Cardiac muscle cell (in vitro differentiated cells and primary cell): Measurements from ENCODE around the gene PCDH10. TPM values are rescaled to one million over a fixed set of nuclear protein-coding genes. Genes with fewer than 3 reads are reported as not detected.
A peak's percentile ranks its signal among the peaks of the same experiment; 100 is the strongest.

Experiments used
- DNase-seq, 2 donors: peaks; one replicate each; pipeline versions ENCODE4 v3.0.0 to v3.0.0-alpha.2; 2010 to 2017; ENCODE audit warnings: low read depth in 1 of 2, low spot score in 1 of 2
- H3K27ac ChIP-seq: fragments of 200-600 bp; sonication (generic); 2 replicates; pipeline ENCODE4 v1.5.1; 2016
- H3K27me3 ChIP-seq: fragments of 200-600 bp; sonication (generic); 2 replicates; pipeline ENCODE4 v1.6.0; 2016; ENCODE audit warnings: control low read depth
- H3K36me3 ChIP-seq: fragments of 200-600 bp; sonication (generic); 2 replicates; pipeline ENCODE4 v1.5.1; 2016; ENCODE audit warnings: control low read depth
- H3K4me1 ChIP-seq: fragments of 200-600 bp; sonication (generic); 2 replicates; pipeline ENCODE4 v1.8.1; 2017; ENCODE audit warnings: low read depth, mild to moderate bottlenecking, mixed run types
- H3K4me3 ChIP-seq: fragments of 200-600 bp; sonication (generic); 2 replicates; pipeline ENCODE4 v1.5.1; 2016; ENCODE audit warnings: mild to moderate bottlenecking
- H3K9me3 ChIP-seq: fragments of 200-600 bp; sonication (generic); 2 replicates; pipeline ENCODE4 v1.5.1; 2017; ENCODE audit warnings: low read depth, mild to moderate bottlenecking, control low read depth
- CTCF ChIP-seq: IDR thresholded peaks from 2 replicates; pipeline ENCODE4 v1.5.1; 2012; ENCODE audit warnings: low read depth, mild to moderate bottlenecking, low read length
- polyA plus RNA-seq: library from polyadenylated mRNA; unstranded; fragments of >200 nt; fragmentation: Nextera tagmentation; extraction: Ambion mirVana; gene quantifications from 2 replicates; pipeline ENCODE4 v1.2.1, GENCODE V29; 2016
- total RNA-seq: library from RNA; depleted of rRNA; stranded (reverse); fragments of >200 nt; gene quantifications from 2 replicates; pipeline ENCODE4 v1.2.3, GENCODE V29; 2016

Gene PCDH10
- total RNA-seq (1.1 and 3.0 TPM in 2 replicates), polyA plus RNA-seq (0.50 and 0.57 TPM in 2 replicates)

GRCh38 chr4:133148690-133149363, at the start of gene PCDH10:
PCDH10 (plus strand) TSS chr4:133149294; CDS start chr4:133150141, 847 bp downstream.
- H3K27ac ChIP-seq = no peak within 1 kb of the TSS
- peaks cover 6% of the 10 kb centered on the region for H3K4me1 ChIP-seq
- peak; percentile 96 to 97 for DNase-seq
- TF ChIP-seq CTCF = no peak
- H3K4me3 ChIP-seq = peak within 1 kb of the TSS; percentile 50
- peaks cover 50% of the 10 kb centered on the region for H3K27me3 ChIP-seq
- no peaks in the 10 kb centered on the region for H3K36me3 ChIP-seq
- no peaks in the 10 kb centered on the region for H3K9me3 ChIP-seq

GRCh38 chr4:133102043-133102442, 47.1 kb upstream of the PCDH10 start:
- H3K27ac ChIP-seq = no peak overlapping the region
- no peaks in the 10 kb centered on the region for H3K4me1 ChIP-seq
- H3K9me3 ChIP-seq = no peaks in the 10 kb centered on the region
- TF ChIP-seq CTCF = no peak
- H3K27me3 ChIP-seq = no peaks in the 10 kb centered on the region
- H3K36me3 ChIP-seq = no peaks in the 10 kb centered on the region
- DNase-seq = no peak
- H3K4me3 ChIP-seq = no peak overlapping the region

- H3K27me3 ChIP-seq = no peaks in the 10 kb centered on the region
- no peak overlapping the region for H3K27ac ChIP-seq
- no peaks in the 10 kb centered on the region for H3K36me3 ChIP-seq
- DNase-seq = peak in 1 of 2 donors; percentile 4
- H3K4me1 ChIP-seq = no peaks in the 10 kb centered on the region
- H3K4me3 ChIP-seq = no peak overlapping the region
- H3K9me3 ChIP-seq = no peaks in the 10 kb centered on the region
- TF ChIP-seq CTCF = peak; percentile 7
These were observed 46.3 kb upstream of the PCDH10 start for GRCh38 chr4:133102612-133103409.

GRCh38 chr4:133112641-133113040, 36.5 kb upstream of the PCDH10 start:
- H3K27ac ChIP-seq = no peak overlapping the region
- TF ChIP-seq CTCF = no peak
- no peak for DNase-seq
- H3K9me3 ChIP-seq = no peaks in the 10 kb centered on the region
- no peaks in the 10 kb centered on the region for H3K36me3 ChIP-seq
- H3K27me3 ChIP-seq = no peaks in the 10 kb centered on the region
- no peaks in the 10 kb centered on the region for H3K4me1 ChIP-seq
- H3K4me3 ChIP-seq = no peak overlapping the region

GRCh38 chr4:133124746-133125145, 24.3 kb upstream of the PCDH10 start:
- Histone ChIP-seq H3K36me3 (no peaks in the 10 kb centered on the region), H3K27ac (no peak overlapping the region), H3K4me3 (no peak overlapping the region), H3K9me3 (no peaks in the 10 kb centered on the region), H3K27me3 (no peaks in the 10 kb centered on the region), H3K4me1 (peaks cover under 1% of the 10 kb centered on the region)
- DNase-seq = no peak
- no peak for TF ChIP-seq CTCF
